Measurements from ENCODE around the gene TNFAIP1. TPM values are rescaled to one million over a fixed set of nuclear protein-coding genes. Genes with fewer than 3 reads are reported as not detected.

The TNFAIP1 gene
- total RNA-seq, 2 experiments from 2014 or later = 16.3 to 19.7 TPM

GRCh38 chr17:28317099-28317965 is 18.2 kb upstream of the TNFAIP1 start:
- peak overlapping the region; percentile 87 for H3K27ac Mint-ChIP-seq
- H3K27me3 Mint-ChIP-seq (ENCODE audit: low read depth) = peaks cover 10% of the 10 kb centered on the region
- DNase-seq = no peak
- no peaks in the 10 kb centered on the region for H3K9me3 Mint-ChIP-seq (ENCODE audit: insufficient read depth)
- H3K4me3 Mint-ChIP-seq = peak overlapping the region; percentile 93
- no peak for ATAC-seq
- peaks cover 39% of the 10 kb centered on the region for H3K4me1 Mint-ChIP-seq (ENCODE audit: low read depth)
- ChIA-PET POLR2A (interaction anchor here (1.2 kb wide), 1 partner anchor 14 kb away, joined by 4 read pairs; no protein-coding TSS in a partner anchor), CTCF (interaction anchor here (1.0 to 1.4 kb wide), 2 partner anchors 8 to 17 kb away, joined by 3 to 10 read pairs; partner anchors contain the start of genes IFT20 and TNFAIP1)
- peaks cover 6% of the 10 kb centered on the region for H3K36me3 Mint-ChIP-seq (ENCODE audit: low read depth)

GRCh38 chr17:28317966-28318758 is 17.4 kb upstream of the TNFAIP1 start:
- Mint-ChIP-seq H3K27ac (peak overlapping the region; percentile 87), H3K4me1 (ENCODE audit: low read depth) (peaks cover 43% of the 10 kb centered on the region), H3K27me3 (ENCODE audit: low read depth) (peaks cover 5% of the 10 kb centered on the region), H3K9me3 (ENCODE audit: insufficient read depth) (no peaks in the 10 kb centered on the region), H3K36me3 (ENCODE audit: low read depth) (peaks cover 6% of the 10 kb centered on the region), H3K4me3 (peak overlapping the region; percentile 93)
- POLR2A ChIA-PET = interaction anchor here (0.5 to 2.6 kb wide), 4 partner anchors 11 to 42 kb away, joined by 3 to 16 read pairs (median 4); partner anchors contain the start of genes IFT20 and TNFAIP1
- ATAC-seq = peak; percentile 5
- no peak for DNase-seq
- CTCF ChIA-PET = interaction anchor here (1.0 to 1.4 kb wide), 2 partner anchors 9 to 16 kb away, joined by 3 to 10 read pairs; partner anchors contain the start of genes IFT20 and TNFAIP1

- Mint-ChIP-seq H3K4me3 (peak within 1 kb of the TSS; percentile 93), H3K27me3 (ENCODE audit: low read depth) (no peaks in the 10 kb centered on the region), H3K27ac (peak within 1 kb of the TSS; percentile 87), H3K36me3 (ENCODE audit: low read depth) (peaks cover 6% of the 10 kb centered on the region), H3K9me3 (ENCODE audit: insufficient read depth) (no peaks in the 10 kb centered on the region), H3K4me1 (ENCODE audit: low read depth) (peaks cover 43% of the 10 kb centered on the region)
- ATAC-seq (peak; percentile 100), DNase-seq (peak; percentile 98)
- POLR2A ChIA-PET = interaction anchor here (0.7 to 2.6 kb wide), 3 partner anchors 10 to 426 kb away, joined by 3 to 16 read pairs (median 3); partner anchors contain the start of genes IFT20, LYRM9 and TNFAIP1
- CTCF ChIA-PET = interaction anchor here (0.7 to 1.7 kb wide), 6 partner anchors 8 to 426 kb away, joined by 3 to 10 read pairs (median 5); partner anchors contain the start of genes IFT20, LYRM9 and TNFAIP1
These were observed 16.6 kb upstream of the TNFAIP1 start, which contains the start of gene TMEM97 for GRCh38 chr17:28318759-28319597. TSS of gene TMEM97 (plus strand) at chr17:28319200. CDS start at chr17:28319240, 40 bp downstream.

- DNase-seq (no peak), ATAC-seq (no peak)
- ChIA-PET POLR2A (interaction anchor here (0.8 to 2.6 kb wide), 2 partner anchors 16 to 427 kb away, joined by 3 to 16 read pairs; partner anchors contain the start of genes IFT20, LYRM9 and TNFAIP1), CTCF (interaction anchor here (0.7 to 1.7 kb wide), 7 partner anchors 9 to 426 kb away, joined by 3 to 8 read pairs (median 3); partner anchors contain the start of genes IFT20, LYRM9 and TNFAIP1)
- Mint-ChIP-seq H3K27ac (peak overlapping the region; percentile 87), H3K9me3 (ENCODE audit: insufficient read depth) (no peaks in the 10 kb centered on the region), H3K4me3 (peak overlapping the region; percentile 93), H3K4me1 (ENCODE audit: low read depth) (peaks cover 43% of the 10 kb centered on the region), H3K27me3 (ENCODE audit: low read depth) (no peaks in the 10 kb centered on the region), H3K36me3 (ENCODE audit: low read depth) (peaks cover 6% of the 10 kb centered on the region)
These were observed 16.0 kb upstream of the TNFAIP1 start for GRCh38 chr17:28319598-28319935.

DNA sequence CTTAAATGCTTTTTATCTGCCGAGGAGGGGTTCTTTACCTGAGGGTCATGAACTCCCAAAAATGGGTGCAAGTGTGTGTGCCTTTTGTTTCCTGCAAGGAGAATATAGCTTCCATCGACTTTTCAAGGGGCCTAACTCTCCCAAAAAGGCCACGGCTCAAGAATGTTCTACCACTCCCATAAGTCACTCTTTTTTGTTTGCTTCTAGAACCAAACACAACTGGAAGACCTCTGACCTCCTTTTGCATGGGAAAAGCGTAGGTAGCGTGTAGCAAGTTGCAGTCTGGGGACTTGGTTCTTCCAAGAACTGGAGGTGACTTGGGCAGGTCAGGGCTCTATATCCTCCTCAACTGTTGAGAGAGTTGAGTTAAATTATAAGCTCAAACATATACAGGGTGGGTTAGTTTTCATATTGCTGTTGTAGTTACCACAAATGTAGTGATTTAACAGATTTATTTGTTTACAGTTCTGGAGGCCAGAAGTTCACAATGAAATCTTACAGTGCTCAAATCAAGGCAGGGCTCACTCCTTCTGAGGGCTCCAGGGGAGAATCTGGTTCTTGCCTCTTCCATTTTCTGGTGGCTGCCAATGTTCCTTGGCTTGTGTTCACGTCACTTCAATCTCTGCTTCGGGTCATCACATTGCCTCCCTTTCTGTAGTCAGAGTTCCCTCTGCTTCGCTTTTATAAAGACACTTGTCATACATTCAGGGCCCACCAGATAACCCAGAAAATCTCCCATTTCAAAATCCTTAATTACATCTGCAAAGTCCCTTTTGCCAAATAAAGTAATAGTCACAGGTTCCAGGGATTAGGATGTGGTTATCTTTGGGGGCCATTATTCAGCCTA is 15.1 kb upstream of the TNFAIP1 start:
- Mint-ChIP-seq H3K36me3 (ENCODE audit: low read depth) (peaks cover 6% of the 10 kb centered on the region), H3K27me3 (ENCODE audit: low read depth) (no peaks in the 10 kb centered on the region), H3K4me3 (peak overlapping the region; percentile 93), H3K27ac (peak overlapping the region; percentile 87), H3K9me3 (ENCODE audit: insufficient read depth) (no peaks in the 10 kb centered on the region), H3K4me1 (ENCODE audit: low read depth) (peaks cover 43% of the 10 kb centered on the region)
- CTCF ChIA-PET = interaction anchor here (0.7 to 1.7 kb wide), 5 partner anchors 8 to 427 kb away, joined by 3 to 8 read pairs (median 3); partner anchors contain the start of genes IFT20, LYRM9 and TNFAIP1
- POLR2A ChIA-PET = interaction anchor here (0.8 to 2.6 kb wide), 3 partner anchors 15 to 428 kb away, joined by 3 to 16 read pairs (median 3); partner anchors contain the start of genes IFT20, LYRM9, POLDIP2 and TNFAIP1
- ATAC-seq (no peak), DNase-seq (no peak)

GRCh38 chr17:28324267-28324745 is 11.3 kb upstream of the TNFAIP1 start:
- Mint-ChIP-seq H3K36me3 (ENCODE audit: low read depth) (peaks cover 27% of the 10 kb centered on the region), H3K9me3 (ENCODE audit: insufficient read depth) (no peaks in the 10 kb centered on the region), H3K4me1 (ENCODE audit: low read depth) (peaks cover 26% of the 10 kb centered on the region), H3K27me3 (ENCODE audit: low read depth) (no peaks in the 10 kb centered on the region), H3K27ac (no peak overlapping the region), H3K4me3 (no peak overlapping the region)
- CTCF ChIA-PET = no interaction called here
- POLR2A ChIA-PET = no interaction called here
- no peak for DNase-seq
- ATAC-seq = no peak

DNA sequence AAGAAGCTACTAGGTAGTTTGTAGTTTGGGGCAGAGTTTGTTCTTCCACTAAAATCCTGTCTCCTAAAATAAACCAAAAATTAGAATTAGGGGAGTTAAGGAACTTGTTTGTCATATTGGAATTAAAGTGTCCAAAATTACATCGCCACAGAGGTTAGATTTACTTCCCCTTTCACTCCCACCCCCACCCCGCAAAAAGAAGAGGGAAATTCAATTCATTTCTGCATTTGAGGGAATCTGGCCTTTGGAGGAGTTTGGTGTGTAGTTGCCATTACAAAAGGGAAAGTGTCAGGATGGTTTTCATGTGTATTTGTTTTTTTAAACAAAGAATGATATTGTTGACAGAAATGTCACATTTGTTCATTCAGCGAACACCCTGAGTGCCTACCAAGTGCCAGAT is 10.8 kb upstream of the TNFAIP1 start:
- POLR2A ChIA-PET = no interaction called here
- ATAC-seq (no peak), DNase-seq (no peak)
- CTCF ChIA-PET = no interaction called here
- Mint-ChIP-seq H3K27me3 (ENCODE audit: low read depth) (no peaks in the 10 kb centered on the region), H3K4me3 (no peak overlapping the region), H3K36me3 (ENCODE audit: low read depth) (peaks cover 27% of the 10 kb centered on the region), H3K4me1 (ENCODE audit: low read depth) (peaks cover 25% of the 10 kb centered on the region), H3K27ac (no peak overlapping the region), H3K9me3 (ENCODE audit: insufficient read depth) (no peaks in the 10 kb centered on the region)

DNA sequence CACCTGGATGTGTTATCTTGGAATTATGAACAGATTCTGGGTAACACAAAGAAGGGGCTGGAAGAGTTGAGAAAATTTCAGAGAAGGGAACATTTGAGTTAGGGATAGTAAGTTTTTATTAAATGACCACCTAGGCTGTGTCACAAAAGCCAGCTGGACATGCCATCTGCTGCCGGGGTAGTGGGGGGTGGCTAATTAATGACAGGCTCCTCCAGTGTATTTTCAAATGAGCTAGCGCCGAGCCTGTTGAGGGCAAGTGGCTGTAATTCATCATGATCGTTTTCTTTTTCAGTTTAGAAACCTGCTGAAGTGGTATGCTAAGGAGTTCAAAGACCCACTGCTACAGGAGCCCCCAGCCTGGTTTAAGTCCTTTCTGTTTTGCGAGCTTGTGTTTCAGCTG is 10.3 kb upstream of the TNFAIP1 start:
- Mint-ChIP-seq H3K4me1 (ENCODE audit: low read depth) (peaks cover 21% of the 10 kb centered on the region), H3K27ac (no peak overlapping the region), H3K4me3 (no peak overlapping the region), H3K9me3 (ENCODE audit: insufficient read depth) (no peaks in the 10 kb centered on the region), H3K27me3 (ENCODE audit: low read depth) (no peaks in the 10 kb centered on the region), H3K36me3 (ENCODE audit: low read depth) (peaks cover 25% of the 10 kb centered on the region)
- ChIA-PET POLR2A (interaction anchor here (1.1 kb wide), 1 partner anchor 10 kb away, joined by 4 read pairs; the partner anchor contains the start of genes IFT20 and TNFAIP1), CTCF (interaction anchor here (1.1 kb wide), 1 partner anchor 10 kb away, joined by 3 read pairs; the partner anchor contains the start of genes IFT20 and TNFAIP1)
- no peak for ATAC-seq
- DNase-seq = no peak

DNA sequence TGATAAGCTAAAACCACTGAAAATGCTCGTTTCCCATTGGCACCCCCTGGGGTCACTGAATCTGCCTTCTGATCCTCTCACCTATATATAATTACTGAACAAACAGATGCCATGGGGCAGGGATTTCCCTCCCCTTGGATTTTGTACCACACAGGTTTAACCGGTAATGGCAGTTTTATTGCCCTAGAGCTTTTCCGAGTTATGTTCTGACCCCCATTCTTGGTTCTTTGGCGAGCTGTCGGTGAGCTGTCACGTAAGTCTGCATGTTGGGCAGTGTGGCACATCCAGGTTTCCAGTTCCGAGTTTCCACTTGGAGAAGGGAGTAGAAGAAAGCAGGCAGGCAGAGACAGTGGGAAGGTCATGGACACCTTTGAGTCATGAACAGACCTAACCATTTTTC is 9.4 kb upstream of the TNFAIP1 start:
- ChIA-PET CTCF (interaction anchor here (1.1 kb wide), 1 partner anchor 9 kb away, joined by 3 read pairs; the partner anchor contains the start of genes IFT20 and TNFAIP1), POLR2A (interaction anchor here (0.7 to 1.1 kb wide), 2 partner anchors 9 to 10 kb away, joined by 4 to 5 read pairs; partner anchors contain the start of genes IFT20 and TNFAIP1)
- H3K4me1 Mint-ChIP-seq (ENCODE audit: low read depth) = peaks cover 13% of the 10 kb centered on the region
- DNase-seq (no peak), ATAC-seq (no peak)
- no peak overlapping the region for H3K4me3 Mint-ChIP-seq
- H3K27ac Mint-ChIP-seq = no peak overlapping the region
- H3K9me3 Mint-ChIP-seq (ENCODE audit: insufficient read depth) = no peaks in the 10 kb centered on the region
- H3K27me3 Mint-ChIP-seq (ENCODE audit: low read depth) = no peaks in the 10 kb centered on the region
- H3K36me3 Mint-ChIP-seq (ENCODE audit: low read depth) = peaks cover 23% of the 10 kb centered on the region

All from activated CD8-positive, alpha-beta T cell treated with anti-CD3 and anti-CD28 coated beads, Interleukin-2, amount 10 ng/mL, durations not matched to agents 7 days and 5 days (primary cell).